Natural killer cell (primary cell): ENCODE measurements around the gene MGMT. TPM values are rescaled to one million over a fixed set of nuclear protein-coding genes. Genes with fewer than 3 reads are reported as not detected.

Source experiments
- ATAC-seq, 3 donors: fragments of 150-1000 bp in 2 of 3; fragments of 200-7000 bp in 1 of 3; cut with Tn5 transposase; 1 replicate in 1 of 3; 2 replicates in 2 of 3; pipeline ENCODE4 v1.10.0; 2021; ENCODE audit warnings: mild to moderate bottlenecking in 2 of 3, moderate library complexity in 2 of 3
- DNase-seq, 2 donors: peaks; one replicate each; pipeline versions ENCODE4 v3.0.0 to v3.0.0-alpha.2; 2013 to 2021; ENCODE audit warnings: mixed read lengths in 1 of 2
- H3K27ac ChIP-seq: one replicate; pipeline ENCODE4 v1.5.1; 2013; ENCODE audit warnings: mild to moderate bottlenecking, low read length
- H3K27me3 ChIP-seq: one replicate; pipeline ENCODE4 v1.6.1; 2013; ENCODE audit warnings: low read length; ENCODE audit not compliant: control insufficient read depth, insufficient read depth
- H3K36me3 ChIP-seq: one replicate; pipeline ENCODE4 v1.6.1; 2013; ENCODE audit warnings: low read length; ENCODE audit not compliant: control insufficient read depth, insufficient read depth
- H3K4me1 ChIP-seq: one replicate; pipeline ENCODE4 v1.6.1; 2013; ENCODE audit warnings: low read length; ENCODE audit not compliant: control insufficient read depth, insufficient read depth
- H3K4me3 ChIP-seq: one replicate; pipeline ENCODE4 v1.5.1; 2013; ENCODE audit warnings: low read length
- H3K9me3 ChIP-seq: one replicate; pipeline ENCODE4 v1.6.1; 2013; ENCODE audit warnings: low read length; ENCODE audit not compliant: control insufficient read depth, insufficient read depth
- H3K27ac Mint-ChIP-seq, 2 donors: one replicate each; pipeline ENCODE4 v1.8.0; 2022; ENCODE audit warnings: mild to moderate bottlenecking in 2 of 2, mixed read lengths in 2 of 2, moderate library complexity in 1 of 2
- H3K27me3 Mint-ChIP-seq, 2 donors: one replicate each; pipeline ENCODE4 v1.8.0; 2022; ENCODE audit warnings: low read depth in 2 of 2, mixed read lengths in 2 of 2
- H3K36me3 Mint-ChIP-seq: one replicate; pipeline ENCODE4 v1.8.0; 2022; ENCODE audit warnings: mixed read lengths
- H3K4me1 Mint-ChIP-seq, 2 donors: one replicate each; pipeline ENCODE4 v1.8.0; 2022; ENCODE audit warnings: mixed read lengths in 2 of 2
- H3K4me3 Mint-ChIP-seq: one replicate; pipeline ENCODE4 v1.8.0; 2022; ENCODE audit warnings: mild to moderate bottlenecking, moderate library complexity, mixed read lengths
- H3K9me3 Mint-ChIP-seq, 2 donors: one replicate each; pipeline ENCODE4 v1.8.0; 2022; ENCODE audit warnings: mixed read lengths in 2 of 2
- CTCF ChIP-seq: fragments of 200-600 bp; IDR thresholded peaks from one replicate; pipeline ENCODE4 v1.8.0; 2022; ENCODE audit warnings: antibody characterized with exemption
- WGBS: methylation state at CpG from one replicate; pipeline ENCODE4 v1.1.7; 2013; ENCODE audit warnings: missing lambda C conversion rate; ENCODE audit not compliant: insufficient coverage; 5-methylcytosine and 5-hydroxymethylcytosine counted together
- intact Hi-C: fragments of 100-400 bp; cut with micrococcal nuclease; formaldehyde crosslinking; loops from one replicate; pipeline ENCODE4 v1.14.2; 2022
- total RNA-seq, 4 donors: library from RNA; stranded (reverse); fragments of 120-200 nt in 1 of 4; gene quantifications; one replicate each; pipeline versions ENCODE4 v1.2.3 to v1.2.4, GENCODE V29; 2013 to 2022

The MGMT gene
- total RNA-seq, 3 donors from 2014 or later (not counting 1 experiment from before 2014, with no cell fraction given) = 16.5 to 19.7 (median 18.8) TPM

GRCh38 chr10:129656642-129657041 is 189.6 kb downstream of the MGMT start:
- H3K4me3 ChIP-seq = no peak overlapping the region
- Mint-ChIP-seq H3K36me3 (no peaks in the 10 kb centered on the region), H3K4me3 (no peak overlapping the region), H3K27me3 (no peaks in the 10 kb centered on the region), H3K27ac (no peak overlapping the region), H3K9me3 (no peaks in the 10 kb centered on the region), H3K4me1 (peaks cover 10 to 19% of the 10 kb centered on the region in 2 donors)
- no peaks in the 10 kb centered on the region for H3K36me3 ChIP-seq
- no peak overlapping the region for H3K27ac ChIP-seq
- H3K9me3 ChIP-seq = no peaks in the 10 kb centered on the region
- no peak for TF ChIP-seq CTCF
- H3K27me3 ChIP-seq = no peaks in the 10 kb centered on the region
- ATAC-seq (no peak), DNase-seq (no peak)
- WGBS = 95% methylated on average over 6 of the region's 7 CpGs
- H3K4me1 ChIP-seq = peaks cover 5% of the 10 kb centered on the region
- intact Hi-C loops = no loop called here

GRCh38 chr10:129657297-129658017 is 190.4 kb downstream of the MGMT start:
- H3K27ac ChIP-seq = no peak overlapping the region
- no peak overlapping the region for H3K27ac Mint-ChIP-seq
- peaks cover 10 to 19% of the 10 kb centered on the region in 2 donors for H3K4me1 Mint-ChIP-seq
- peaks cover 5% of the 10 kb centered on the region for H3K4me1 ChIP-seq
- WGBS = 85% methylated on average over 6 of the region's 8 CpGs
- intact Hi-C loops = no loop called here
- no peaks in the 10 kb centered on the region for H3K9me3 ChIP-seq
- no peak for TF ChIP-seq CTCF
- no peaks in the 10 kb centered on the region for H3K9me3 Mint-ChIP-seq
- no peaks in the 10 kb centered on the region for H3K36me3 ChIP-seq
- H3K27me3 Mint-ChIP-seq = no peaks in the 10 kb centered on the region
- H3K27me3 ChIP-seq = no peaks in the 10 kb centered on the region
- H3K36me3 Mint-ChIP-seq = no peaks in the 10 kb centered on the region
- no peak overlapping the region for H3K4me3 ChIP-seq
- ATAC-seq (no peak), DNase-seq (no peak)
- no peak overlapping the region for H3K4me3 Mint-ChIP-seq

GRCh38 chr10:129658376-129659072 is 191.5 kb downstream of the MGMT start:
- H3K4me3 Mint-ChIP-seq = no peak overlapping the region
- no peaks in the 10 kb centered on the region for H3K27me3 Mint-ChIP-seq
- Histone ChIP-seq H3K4me1 (peaks cover 5% of the 10 kb centered on the region), H3K9me3 (no peaks in the 10 kb centered on the region), H3K27ac (no peak overlapping the region), H3K36me3 (no peaks in the 10 kb centered on the region), H3K27me3 (no peaks in the 10 kb centered on the region), H3K4me3 (no peak overlapping the region)
- ATAC-seq (no peak), DNase-seq (no peak)
- intact Hi-C loops = no loop called here
- no peak overlapping the region for H3K27ac Mint-ChIP-seq
- no peaks in the 10 kb centered on the region for H3K9me3 Mint-ChIP-seq
- H3K4me1 Mint-ChIP-seq = peaks cover 8 to 16% of the 10 kb centered on the region in 2 donors
- no peak for TF ChIP-seq CTCF
- 91% methylated on average over 9 of the region's 9 CpGs for WGBS
- H3K36me3 Mint-ChIP-seq = no peaks in the 10 kb centered on the region
